Smooth muscle cell (in vitro differentiated cells): Measurements from ENCODE around the gene GTF2H4. TPM values are rescaled to one million over a fixed set of nuclear protein-coding genes. Genes with fewer than 3 reads are reported as not detected.

Source experiments
- DNase-seq: peaks from one replicate; lab custom pipeline; 2025; ENCODE audit not compliant: unreplicated experiment; lab: John Stamatoyannopoulos, UW
- H2AFZ ChIP-seq: fragments of 200-600 bp; sonication (generic); 2 replicates; pipeline ENCODE4 v1.6.0; 2016; ENCODE audit warnings: antibody characterized with exemption, low read depth, mild to moderate bottlenecking
- H3F3A ChIP-seq: fragments of 200-600 bp; sonication (generic); 2 replicates; pipeline ENCODE4 v1.6.0; 2017; ENCODE audit warnings: antibody characterized with exemption, low read depth
- H3K27ac ChIP-seq: fragments of 200-600 bp; sonication (generic); 2 replicates; pipeline ENCODE4 v1.5.1; 2016; ENCODE audit warnings: low read depth, mild to moderate bottlenecking
- H3K27me3 ChIP-seq: fragments of 200-600 bp; sonication (generic); 2 replicates; pipeline ENCODE4 v1.6.1; 2016; ENCODE audit warnings: low read depth, mild to moderate bottlenecking
- H3K36me3 ChIP-seq: fragments of 200-600 bp; sonication (generic); 2 replicates; pipeline ENCODE4 v1.5.1; 2016; ENCODE audit warnings: low read depth
- H3K4me1 ChIP-seq: fragments of 200-600 bp; sonication (generic); 2 replicates; pipeline ENCODE4 v1.5.1; 2016; ENCODE audit warnings: low read depth
- H3K4me2 ChIP-seq: fragments of 200-600 bp; sonication (generic); 2 replicates; pipeline ENCODE4 v1.6.0; 2016; ENCODE audit warnings: mild to moderate bottlenecking
- H3K4me3 ChIP-seq: fragments of 200-600 bp; sonication (generic); 2 replicates; pipeline ENCODE4 v1.5.1; 2016; ENCODE audit warnings: mild to moderate bottlenecking
- H3K79me2 ChIP-seq: fragments of 200-600 bp; sonication (generic); 2 replicates; pipeline ENCODE4 v1.6.0; 2016; ENCODE audit warnings: low read depth, mild to moderate bottlenecking
- H3K9ac ChIP-seq: fragments of 200-600 bp; sonication (generic); 2 replicates; pipeline ENCODE4 v1.6.0; 2016; ENCODE audit warnings: low read depth
- H3K9me3 ChIP-seq: fragments of 200-600 bp; sonication (generic); replicated peaks from 2 replicates; pipeline ENCODE4 v1.5.1; 2016; ENCODE audit warnings: low read depth
- H4K20me1 ChIP-seq: fragments of 200-600 bp; sonication (generic); 2 replicates; pipeline ENCODE4 v1.6.0; 2016; ENCODE audit warnings: low read depth
- CTCF ChIP-seq: fragments of 200-600 bp; sonication (generic); IDR thresholded peaks from 2 replicates; pipeline ENCODE4 v1.5.1; 2017; ENCODE audit warnings: borderline replicate concordance, mild to moderate bottlenecking, antibody characterized with exemption; ENCODE audit not compliant: insufficient read depth, poor library complexity, severe bottlenecking
- WGBS: methylation state at CpG from one replicate; pipeline ENCODE4 v1.1.7; 2016; ENCODE audit warnings: low lambda C conversion rate; 5-methylcytosine and 5-hydroxymethylcytosine counted together
- polyA plus RNA-seq: library from polyadenylated mRNA; unstranded; fragments of >200 nt; fragmentation: Nextera tagmentation; extraction: Ambion mirVana; gene quantifications from 2 replicates; pipeline ENCODE4 v1.2.1, GENCODE V29; 2016
- total RNA-seq: library from RNA; depleted of rRNA; stranded (reverse); fragments of >200 nt; gene quantifications from 2 replicates; pipeline ENCODE4 v1.2.3, GENCODE V29; 2014

Gene GTF2H4
- total and polyA plus RNA-seq, 2 experiments from 2014 or later, result 9.5 to 15.6 TPM

- WGBS, result 75% methylated on average over 17 of the region's 17 CpGs
- Histone ChIP-seq H3K4me2 (peak overlapping the region; percentile 85), H4K20me1 (no peaks in the 10 kb centered on the region), H3K9ac (no peak overlapping the region), H3K9me3 (no peaks in the 10 kb centered on the region), H3K36me3 (no peaks in the 10 kb centered on the region), H3K27ac (peak overlapping the region; percentile 22), H3K4me1 (peaks cover 12% of the 10 kb centered on the region), H3K27me3 (no peaks in the 10 kb centered on the region), H2AFZ (no peak overlapping the region), H3K79me2 (no peaks in the 10 kb centered on the region), H3K4me3 (peak overlapping the region; percentile 46), H3F3A (peaks cover 9% of the 10 kb centered on the region)
- no peak for TF ChIP-seq CTCF
- DNase-seq, result no peak
These were observed 7.0 kb downstream of the GTF2H4 start for GRCh38 chr6:30914854-30915590.

- H3K9ac ChIP-seq, result no peak overlapping the region
These were observed 7.6 kb downstream of the GTF2H4 start for GRCh38 chr6:30915591-30915946.

GRCh38 chr6:30917041-30917440 is 9.0 kb downstream of the GTF2H4 start:
- H3K79me2 ChIP-seq, result no peaks in the 10 kb centered on the region
- H4K20me1 ChIP-seq, result no peaks in the 10 kb centered on the region
- no peak overlapping the region for H3K27ac ChIP-seq
- peaks cover 9% of the 10 kb centered on the region for H3F3A ChIP-seq
- H3K4me3 ChIP-seq, result no peak overlapping the region
- DNase-seq, result no peak
- no peak overlapping the region for H2AFZ ChIP-seq
- no peak overlapping the region for H3K9ac ChIP-seq
- H3K36me3 ChIP-seq, result no peaks in the 10 kb centered on the region
- H3K27me3 ChIP-seq, result no peaks in the 10 kb centered on the region
- H3K4me2 ChIP-seq, result no peak overlapping the region
- TF ChIP-seq CTCF, result no peak
- WGBS, result 81% methylated on average over 7 of the region's 7 CpGs
- no peaks in the 10 kb centered on the region for H3K9me3 ChIP-seq
- H3K4me1 ChIP-seq, result peaks cover 12% of the 10 kb centered on the region

More at GRCh38 chr6:30915591-30915946, 7.6 kb downstream of the GTF2H4 start:
- H4K20me1 ChIP-seq, result no peaks in the 10 kb centered on the region
- H3K27ac ChIP-seq, result no peak overlapping the region
- H3K4me3 ChIP-seq, result no peak overlapping the region
- TF ChIP-seq CTCF, result peak; percentile 50
- H3K9me3 ChIP-seq, result no peaks in the 10 kb centered on the region
- H3K36me3 ChIP-seq, result no peaks in the 10 kb centered on the region
- H3K79me2 ChIP-seq, result no peaks in the 10 kb centered on the region
- H3K27me3 ChIP-seq, result no peaks in the 10 kb centered on the region
- WGBS, result 34% methylated on average over 5 of the region's 5 CpGs
- DNase-seq, result no peak
- peaks cover 12% of the 10 kb centered on the region for H3K4me1 ChIP-seq
- no peak overlapping the region for H3K4me2 ChIP-seq
- H2AFZ ChIP-seq, result no peak overlapping the region
- peaks cover 9% of the 10 kb centered on the region for H3F3A ChIP-seq

DNA sequence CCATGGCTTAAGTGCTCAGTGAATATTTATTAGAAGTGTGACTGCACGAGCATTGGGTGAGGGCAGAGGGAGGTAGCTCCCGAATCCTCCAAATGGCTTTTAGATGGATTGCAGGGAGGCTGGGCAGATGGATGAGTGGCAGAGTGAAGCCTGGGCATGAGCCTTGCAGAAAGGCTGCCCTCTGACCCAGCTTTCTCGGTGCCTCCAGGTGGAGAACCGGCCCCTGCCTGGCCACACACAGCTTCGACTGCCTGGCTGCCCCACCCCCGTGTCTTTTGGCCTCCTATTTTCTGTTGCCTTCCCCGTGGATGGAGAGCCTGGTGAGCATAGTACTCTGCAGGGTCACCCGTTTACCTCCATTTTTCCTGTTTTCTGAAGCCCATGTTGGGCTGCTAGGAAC is 9.5 kb downstream of the GTF2H4 start:
- Histone ChIP-seq H3K9ac (no peak overlapping the region), H3K36me3 (no peaks in the 10 kb centered on the region), H3K79me2 (no peaks in the 10 kb centered on the region), H3K4me2 (no peak overlapping the region), H3K4me3 (no peak overlapping the region), H3K27ac (no peak overlapping the region), H3K4me1 (peaks cover 12% of the 10 kb centered on the region), H3F3A (peaks cover 8% of the 10 kb centered on the region), H4K20me1 (no peaks in the 10 kb centered on the region), H2AFZ (no peak overlapping the region), H3K9me3 (no peaks in the 10 kb centered on the region), H3K27me3 (no peaks in the 10 kb centered on the region)
- no peak for TF ChIP-seq CTCF
- no peak for DNase-seq
- WGBS, result 93% methylated on average over 8 of the region's 8 CpGs
